Astrocyte (in vitro differentiated cells and primary cell): ENCODE measurements around the gene ANKIB1.

Source experiments
- EZH2 ChIP-seq: IDR thresholded peaks from 2 replicates; pipeline ENCODE4 v1.6.1; 2012; ENCODE audit warnings: mild to moderate bottlenecking, low read length, inconsistent platforms; ENCODE audit not compliant: insufficient read depth
- TF ChIP-seq, protein P1 (sequence below): IDR thresholded peaks from 2 replicates; pipeline ENCODE4 v1.5.1; 2011; ENCODE audit warnings: low read depth, mild to moderate bottlenecking, inconsistent platforms, low read length, moderate library complexity; ENCODE audit not compliant: insufficient read depth

DNA sequence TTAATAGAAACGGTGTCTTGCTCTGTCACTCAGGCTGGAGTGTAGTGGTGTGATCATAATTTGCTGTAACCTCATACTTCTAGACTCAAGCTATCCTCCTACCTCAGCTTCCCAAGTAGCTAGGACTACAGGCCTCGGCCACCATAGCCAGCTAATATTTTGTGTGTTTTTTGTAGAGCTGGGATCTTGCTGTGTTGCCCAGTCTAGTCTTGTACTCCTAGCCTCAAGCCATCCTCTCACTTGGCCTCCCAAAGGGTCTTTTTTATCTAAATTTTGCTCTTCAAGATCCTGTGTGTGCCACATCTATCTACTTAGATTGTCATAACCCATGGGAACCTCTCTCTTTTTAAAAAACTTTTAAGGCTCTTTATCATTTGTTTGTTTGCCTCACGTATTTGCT is 50.5 kb downstream of the ANKIB1 start:
- TF ChIP-seq, protein P1, sequence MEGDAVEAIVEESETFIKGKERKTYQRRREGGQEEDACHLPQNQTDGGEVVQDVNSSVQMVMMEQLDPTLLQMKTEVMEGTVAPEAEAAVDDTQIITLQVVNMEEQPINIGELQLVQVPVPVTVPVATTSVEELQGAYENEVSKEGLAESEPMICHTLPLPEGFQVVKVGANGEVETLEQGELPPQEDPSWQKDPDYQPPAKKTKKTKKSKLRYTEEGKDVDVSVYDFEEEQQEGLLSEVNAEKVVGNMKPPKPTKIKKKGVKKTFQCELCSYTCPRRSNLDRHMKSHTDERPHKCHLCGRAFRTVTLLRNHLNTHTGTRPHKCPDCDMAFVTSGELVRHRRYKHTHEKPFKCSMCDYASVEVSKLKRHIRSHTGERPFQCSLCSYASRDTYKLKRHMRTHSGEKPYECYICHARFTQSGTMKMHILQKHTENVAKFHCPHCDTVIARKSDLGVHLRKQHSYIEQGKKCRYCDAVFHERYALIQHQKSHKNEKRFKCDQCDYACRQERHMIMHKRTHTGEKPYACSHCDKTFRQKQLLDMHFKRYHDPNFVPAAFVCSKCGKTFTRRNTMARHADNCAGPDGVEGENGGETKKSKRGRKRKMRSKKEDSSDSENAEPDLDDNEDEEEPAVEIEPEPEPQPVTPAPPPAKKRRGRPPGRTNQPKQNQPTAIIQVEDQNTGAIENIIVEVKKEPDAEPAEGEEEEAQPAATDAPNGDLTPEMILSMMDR, result no peak
- TF ChIP-seq EZH2, result no peak
